ENCODE data around the gene PCNT.

DNA sequence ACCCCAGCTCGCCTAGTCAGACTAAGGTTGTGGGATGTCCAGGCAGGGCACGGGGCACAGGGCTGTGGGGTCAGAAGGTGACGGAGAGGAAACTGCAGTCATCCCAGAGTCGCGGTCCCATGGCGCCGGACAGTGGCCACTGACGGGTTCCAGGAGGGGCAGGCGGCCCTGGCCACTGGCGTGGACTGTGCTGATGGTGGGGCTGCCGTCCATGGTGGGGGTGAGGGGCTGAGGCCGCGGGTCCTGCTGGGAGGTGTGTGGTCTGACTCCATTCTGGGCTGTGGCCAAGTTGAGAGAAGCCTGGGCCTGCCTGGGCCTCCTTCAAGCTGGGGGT is 32.0 kb downstream of the PCNT start:
- TF ChIP-seq, protein P1, sequence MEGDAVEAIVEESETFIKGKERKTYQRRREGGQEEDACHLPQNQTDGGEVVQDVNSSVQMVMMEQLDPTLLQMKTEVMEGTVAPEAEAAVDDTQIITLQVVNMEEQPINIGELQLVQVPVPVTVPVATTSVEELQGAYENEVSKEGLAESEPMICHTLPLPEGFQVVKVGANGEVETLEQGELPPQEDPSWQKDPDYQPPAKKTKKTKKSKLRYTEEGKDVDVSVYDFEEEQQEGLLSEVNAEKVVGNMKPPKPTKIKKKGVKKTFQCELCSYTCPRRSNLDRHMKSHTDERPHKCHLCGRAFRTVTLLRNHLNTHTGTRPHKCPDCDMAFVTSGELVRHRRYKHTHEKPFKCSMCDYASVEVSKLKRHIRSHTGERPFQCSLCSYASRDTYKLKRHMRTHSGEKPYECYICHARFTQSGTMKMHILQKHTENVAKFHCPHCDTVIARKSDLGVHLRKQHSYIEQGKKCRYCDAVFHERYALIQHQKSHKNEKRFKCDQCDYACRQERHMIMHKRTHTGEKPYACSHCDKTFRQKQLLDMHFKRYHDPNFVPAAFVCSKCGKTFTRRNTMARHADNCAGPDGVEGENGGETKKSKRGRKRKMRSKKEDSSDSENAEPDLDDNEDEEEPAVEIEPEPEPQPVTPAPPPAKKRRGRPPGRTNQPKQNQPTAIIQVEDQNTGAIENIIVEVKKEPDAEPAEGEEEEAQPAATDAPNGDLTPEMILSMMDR (tag by site-specific recombination; IDR thresholded peaks at IDR 0.05): no peak
- no peak for TF ChIP-seq OSR2 (tag by site-specific recombination; IDR thresholded peaks at IDR 0.05)
- TF ChIP-seq ZNF76 (tag by site-specific recombination; IDR thresholded peaks at IDR 0.05; ENCODE audit: borderline replicate concordance, low read depth): no peak
- no peak for TF ChIP-seq ZNF174 (tag by site-specific recombination; IDR thresholded peaks at IDR 0.05)
- TF ChIP-seq, protein P2, sequence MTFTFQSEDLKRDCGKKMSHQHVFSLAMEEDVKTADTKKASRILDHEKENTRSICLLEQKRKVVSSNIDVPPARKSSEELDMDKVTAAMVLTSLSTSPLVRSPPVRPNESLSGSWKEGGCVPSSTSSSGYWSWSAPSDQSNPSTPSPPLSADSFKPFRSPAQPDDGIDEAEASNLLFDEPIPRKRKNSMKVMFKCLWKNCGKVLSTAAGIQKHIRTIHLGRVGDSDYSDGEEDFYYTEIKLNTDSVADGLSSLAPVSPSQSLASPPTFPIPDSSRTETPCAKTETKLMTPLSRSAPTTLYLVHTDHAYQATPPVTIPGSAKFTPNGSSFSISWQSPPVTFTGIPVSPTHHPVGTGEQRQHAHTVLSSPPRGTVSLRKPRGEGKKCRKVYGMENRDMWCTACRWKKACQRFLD (tag by site-specific recombination; IDR thresholded peaks at IDR 0.05): no peak
- TF ChIP-seq ZNF341 (tag by site-specific recombination; IDR thresholded peaks at IDR 0.05; ENCODE audit: low read depth): no peak
- TF ChIP-seq ZNF19 (tag by site-specific recombination; IDR thresholded peaks at IDR 0.05; ENCODE audit: low read depth): no peak
- TF ChIP-seq ZNF10 (tag by site-specific recombination; IDR thresholded peaks at IDR 0.05): no peak

Data from HEK293 (cell line).